ENCODE results near the gene ERAP2.

Gene ERAP2

DNA sequence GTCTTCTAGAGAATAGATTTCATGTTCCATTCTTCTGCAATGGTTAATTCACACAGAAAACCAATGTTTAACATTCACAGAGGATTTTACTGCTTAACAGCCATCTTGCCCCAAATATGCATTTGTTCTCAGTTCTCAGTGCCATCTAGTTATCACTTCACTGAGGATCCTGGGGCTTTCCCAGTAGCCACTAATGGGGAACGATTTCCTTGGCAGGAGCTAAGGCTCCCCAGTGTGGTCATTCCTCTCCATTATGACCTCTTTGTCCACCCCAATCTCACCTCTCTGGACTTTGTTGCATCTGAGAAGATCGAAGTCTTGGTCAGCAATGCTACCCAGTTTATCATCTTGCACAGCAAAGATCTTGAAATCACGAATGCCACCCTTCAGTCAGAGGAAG, 3.4 kb downstream of the ERAP2 start:
- Histone ChIP-seq H3K4me2 (ENCODE audit: low read depth, low read length) (no peak overlapping the region), H3K36me3 (replicated peaks; ENCODE audit: insufficient read depth, low read length) (no peaks in the 10 kb centered on the region), H3K9me3 (replicated peaks; ENCODE audit: insufficient read depth, low read length) (no peaks in the 10 kb centered on the region), H3K4me3 (ENCODE audit: low read length) (no peak overlapping the region), H4K20me1 (ENCODE audit: insufficient read depth, low read length) (no peaks in the 10 kb centered on the region), H3K9ac (ENCODE audit: low read length) (no peak overlapping the region), H3K27me3 (replicated peaks; ENCODE audit: insufficient read depth, low read length) (no peaks in the 10 kb centered on the region), H3K79me2 (ENCODE audit: low read length) (peaks cover 12% of the 10 kb centered on the region), H3F3A (ENCODE audit: insufficient read depth, low read length) (peaks cover 15% of the 10 kb centered on the region; the same call in 1 of the 2 replicates), H3K4me1 (ENCODE audit: low read length) (peaks cover 16% of the 10 kb centered on the region), H3K9me2 (replicated peaks; ENCODE audit: insufficient read depth, low read length) (no peaks in the 10 kb centered on the region), H2AFZ (ENCODE audit: low read length) (no peak overlapping the region), H3K27ac (ENCODE audit: low read length) (no peak overlapping the region)
- no peak for DNase-seq
- TF ChIP-seq EZH2phosphoT487 (IDR thresholded peaks at IDR 0.05; ENCODE audit: low read length) (no peak), EZH2 (optimal IDR thresholded peaks at IDR 0.05; ENCODE audit: low read depth, low read length) (no peak)
- TF ChIP-seq, protein P1, sequence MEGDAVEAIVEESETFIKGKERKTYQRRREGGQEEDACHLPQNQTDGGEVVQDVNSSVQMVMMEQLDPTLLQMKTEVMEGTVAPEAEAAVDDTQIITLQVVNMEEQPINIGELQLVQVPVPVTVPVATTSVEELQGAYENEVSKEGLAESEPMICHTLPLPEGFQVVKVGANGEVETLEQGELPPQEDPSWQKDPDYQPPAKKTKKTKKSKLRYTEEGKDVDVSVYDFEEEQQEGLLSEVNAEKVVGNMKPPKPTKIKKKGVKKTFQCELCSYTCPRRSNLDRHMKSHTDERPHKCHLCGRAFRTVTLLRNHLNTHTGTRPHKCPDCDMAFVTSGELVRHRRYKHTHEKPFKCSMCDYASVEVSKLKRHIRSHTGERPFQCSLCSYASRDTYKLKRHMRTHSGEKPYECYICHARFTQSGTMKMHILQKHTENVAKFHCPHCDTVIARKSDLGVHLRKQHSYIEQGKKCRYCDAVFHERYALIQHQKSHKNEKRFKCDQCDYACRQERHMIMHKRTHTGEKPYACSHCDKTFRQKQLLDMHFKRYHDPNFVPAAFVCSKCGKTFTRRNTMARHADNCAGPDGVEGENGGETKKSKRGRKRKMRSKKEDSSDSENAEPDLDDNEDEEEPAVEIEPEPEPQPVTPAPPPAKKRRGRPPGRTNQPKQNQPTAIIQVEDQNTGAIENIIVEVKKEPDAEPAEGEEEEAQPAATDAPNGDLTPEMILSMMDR (IDR thresholded peaks at IDR 0.05; ENCODE audit: low read length) = no peak

DNA sequence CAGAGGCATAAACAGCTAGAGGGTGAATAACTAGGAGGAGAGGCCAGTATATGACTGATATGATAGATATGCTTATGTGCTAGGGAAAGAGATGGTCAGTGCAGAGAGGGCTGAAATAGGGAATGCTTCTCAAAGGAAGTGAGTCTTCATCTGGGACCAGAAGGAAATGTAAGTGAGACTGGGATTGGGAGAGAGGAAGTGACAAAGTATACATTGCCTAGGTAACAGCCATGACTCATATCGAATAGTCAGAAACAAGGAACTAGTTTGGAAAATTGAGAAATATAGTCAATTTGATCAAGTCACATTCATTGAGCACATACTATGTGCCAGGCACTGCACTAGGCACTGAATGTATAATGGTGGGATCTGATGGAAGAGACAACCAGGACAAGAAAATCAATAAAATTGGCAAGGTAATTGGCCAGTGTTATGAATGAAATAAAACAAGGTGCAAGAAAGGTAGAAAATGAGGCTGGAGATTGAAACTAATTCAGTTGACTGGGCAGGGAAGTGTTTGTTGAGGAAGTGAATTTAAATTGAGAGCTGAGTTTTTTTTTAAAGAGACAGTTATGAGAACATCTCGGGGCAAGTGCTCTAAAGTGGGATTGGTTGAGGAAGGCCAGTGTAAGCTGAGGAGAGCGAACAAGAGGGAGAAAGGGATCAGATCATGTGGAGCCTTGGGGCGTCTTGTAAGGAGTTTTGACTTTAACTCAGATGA, 4.3 kb downstream of the ERAP2 start:
- Histone ChIP-seq H3K4me1 (ENCODE audit: low read length) (peaks cover 24% of the 10 kb centered on the region), H2AFZ (ENCODE audit: low read length) (no peak overlapping the region), H3K4me2 (ENCODE audit: low read depth, low read length) (no peak overlapping the region), H3K27ac (ENCODE audit: low read length) (no peak overlapping the region), H3K27me3 (replicated peaks; ENCODE audit: insufficient read depth, low read length) (no peaks in the 10 kb centered on the region), H3K36me3 (replicated peaks; ENCODE audit: insufficient read depth, low read length) (no peaks in the 10 kb centered on the region), H4K20me1 (ENCODE audit: insufficient read depth, low read length) (no peaks in the 10 kb centered on the region), H3K4me3 (ENCODE audit: low read length) (no peak overlapping the region), H3K9me3 (replicated peaks; ENCODE audit: insufficient read depth, low read length) (no peaks in the 10 kb centered on the region), H3K9me2 (replicated peaks; ENCODE audit: insufficient read depth, low read length) (no peaks in the 10 kb centered on the region), H3F3A (ENCODE audit: insufficient read depth, low read length) (peaks cover 21% of the 10 kb centered on the region; the same call in 1 of the 2 replicates), H3K9ac (ENCODE audit: low read length) (no peak overlapping the region), H3K79me2 (ENCODE audit: low read length) (peaks cover 12% of the 10 kb centered on the region)
- DNase-seq = no peak
- TF ChIP-seq EZH2phosphoT487 (IDR thresholded peaks at IDR 0.05; ENCODE audit: low read length) = no peak
- TF ChIP-seq, protein P1 (IDR thresholded peaks at IDR 0.05; ENCODE audit: low read length) = no peak
- no peak for TF ChIP-seq EZH2 (optimal IDR thresholded peaks at IDR 0.05; ENCODE audit: low read depth, low read length)

- peaks cover 16% of the 10 kb centered on the region for H3F3A ChIP-seq (ENCODE audit: insufficient read depth, low read length)
- no peak overlapping the region for H3K27ac ChIP-seq (ENCODE audit: low read length)
- H2AFZ ChIP-seq (ENCODE audit: low read length) = no peak overlapping the region
- H3K27me3 ChIP-seq (replicated peaks; ENCODE audit: insufficient read depth, low read length) = no peaks in the 10 kb centered on the region
- H3K79me2 ChIP-seq (ENCODE audit: low read length) = peaks cover 12% of the 10 kb centered on the region
- peaks cover 29% of the 10 kb centered on the region for H3K4me1 ChIP-seq (ENCODE audit: low read length)
- TF ChIP-seq EZH2 (optimal IDR thresholded peaks at IDR 0.05; ENCODE audit: low read depth, low read length) (no peak), EZH2phosphoT487 (IDR thresholded peaks at IDR 0.05; ENCODE audit: low read length) (no peak)
- TF ChIP-seq, protein P1 (IDR thresholded peaks at IDR 0.05; ENCODE audit: low read length) = no peak
- H3K36me3 ChIP-seq (replicated peaks; ENCODE audit: insufficient read depth, low read length) = no peaks in the 10 kb centered on the region
- H3K4me3 ChIP-seq (ENCODE audit: low read length) = no peak overlapping the region
- no peak for DNase-seq
- no peak overlapping the region for H3K9ac ChIP-seq (ENCODE audit: low read length)
- no peaks in the 10 kb centered on the region for H4K20me1 ChIP-seq (ENCODE audit: insufficient read depth, low read length)
- H3K9me2 ChIP-seq (replicated peaks; ENCODE audit: insufficient read depth, low read length) = no peaks in the 10 kb centered on the region
- no peaks in the 10 kb centered on the region for H3K9me3 ChIP-seq (replicated peaks; ENCODE audit: insufficient read depth, low read length)
- no peak overlapping the region for H3K4me2 ChIP-seq (ENCODE audit: low read depth, low read length)
These were observed 5.3 kb downstream of the ERAP2 start for GRCh38 chr5:96881511-96882115.
